ENCODE measurements around the gene NDUFS1.

- no peak for TF ChIP-seq SUZ12 (IDR thresholded peaks at IDR 0.05; ENCODE audit: extremely low read depth, insufficient read depth, insufficient read length)
- no peak for TF ChIP-seq YY1 (IDR thresholded peaks at IDR 0.05; ENCODE audit: insufficient read depth, insufficient read length)
- TF ChIP-seq ZNF274 (IDR thresholded peaks at IDR 0.05; ENCODE audit: low read depth, low read length): no peak
Measured at GRCh38 chr2:206158563-206159345, 490 bp downstream of the NDUFS1 start.

Data from NT2/D1 (cell line).